NCI-H774 (cell line): ENCODE data around the gene PRRT4.

ENCODE experiments used
- DNase-seq: peaks from one replicate; lab custom pipeline; 2025; lab: John Stamatoyannopoulos, UW

PRRT4 gene

DNA sequence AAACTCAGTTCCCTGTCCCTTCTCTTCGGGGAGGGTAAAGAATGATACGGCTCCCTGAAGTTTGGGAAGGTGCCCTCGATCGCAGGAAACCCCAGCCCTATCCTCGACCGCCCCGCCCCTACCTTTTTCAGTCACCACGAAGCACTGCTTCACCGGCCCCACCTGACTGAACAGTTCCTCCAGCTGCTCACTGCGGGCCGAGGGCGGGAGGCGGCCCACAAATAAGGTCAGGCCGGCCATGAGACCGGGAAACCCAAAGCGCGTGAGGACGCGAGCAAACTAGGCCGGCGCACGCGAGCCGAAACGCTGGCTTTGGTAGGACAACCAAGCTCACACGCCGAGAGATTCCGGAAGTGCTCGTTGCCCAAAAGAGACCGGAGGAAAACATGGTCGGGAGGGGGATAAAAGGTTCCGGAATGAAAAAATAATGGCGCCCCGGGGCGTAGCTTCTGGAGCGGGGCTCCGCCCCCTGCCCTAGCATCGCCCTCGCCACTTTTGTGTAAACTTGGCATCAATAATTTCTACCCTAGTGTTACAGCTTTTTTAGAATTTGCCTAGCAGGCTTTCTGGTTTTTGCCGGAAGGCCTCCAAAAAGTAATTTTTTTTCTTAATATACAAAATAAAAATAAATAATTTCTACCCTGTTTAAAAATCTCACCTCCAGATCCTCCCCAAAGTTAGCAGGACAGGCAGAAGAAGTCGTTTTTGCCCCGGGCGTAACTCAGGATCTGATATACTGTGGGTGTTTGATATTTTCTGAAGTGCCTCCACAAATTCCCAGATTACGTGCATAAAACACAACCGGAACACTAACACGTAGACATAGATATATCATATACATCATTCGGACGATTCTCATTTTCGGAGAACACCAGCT is 17.7 kb downstream of the PRRT4 start, which contains the start of gene RBM28:
RBM28 (minus strand) TSS at position 355 of the 877 bp plus-strand sequence; CDS start at position 240, 115 bp downstream.
- peak; percentile 89 for DNase-seq

DNA sequence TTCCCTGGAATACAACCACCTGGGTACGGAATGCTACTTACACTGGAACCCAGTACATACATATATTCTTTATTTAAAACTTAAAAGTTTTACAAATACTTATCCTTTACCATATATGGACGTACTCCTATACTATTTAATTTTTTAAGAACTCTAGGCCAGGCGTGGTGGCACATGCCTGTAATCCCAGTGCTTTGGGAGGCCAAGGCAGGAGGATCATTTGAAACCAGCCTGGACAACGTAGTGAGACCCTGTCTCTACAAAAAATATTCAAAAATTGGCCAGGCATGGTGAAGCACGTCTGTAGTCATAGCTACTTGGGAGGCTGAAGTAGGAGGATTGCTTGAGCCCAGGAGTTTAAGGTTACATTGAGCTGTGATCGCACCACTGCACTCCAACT is 19.8 kb downstream of the PRRT4 start:
- no peak for DNase-seq

DNA sequence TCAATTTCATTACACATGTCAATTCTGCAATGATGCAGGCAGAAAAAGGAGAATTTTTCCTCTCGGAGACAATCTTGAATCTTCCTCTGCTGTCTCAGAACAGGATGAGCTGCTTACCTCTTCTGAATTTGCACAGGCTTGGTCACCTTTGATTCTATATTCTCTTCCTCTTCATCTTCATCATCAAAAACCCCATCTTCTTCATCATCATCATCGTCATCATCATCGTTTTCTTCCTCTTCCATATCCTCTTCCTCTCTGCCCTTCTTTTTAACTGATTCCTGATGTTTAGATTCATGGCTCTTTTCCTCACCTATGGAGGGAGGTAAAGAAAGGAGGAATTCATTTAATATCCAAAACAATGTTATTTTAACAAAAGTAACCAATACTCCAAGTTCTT is 25.8 kb downstream of the PRRT4 start:
- no peak for DNase-seq

DNA sequence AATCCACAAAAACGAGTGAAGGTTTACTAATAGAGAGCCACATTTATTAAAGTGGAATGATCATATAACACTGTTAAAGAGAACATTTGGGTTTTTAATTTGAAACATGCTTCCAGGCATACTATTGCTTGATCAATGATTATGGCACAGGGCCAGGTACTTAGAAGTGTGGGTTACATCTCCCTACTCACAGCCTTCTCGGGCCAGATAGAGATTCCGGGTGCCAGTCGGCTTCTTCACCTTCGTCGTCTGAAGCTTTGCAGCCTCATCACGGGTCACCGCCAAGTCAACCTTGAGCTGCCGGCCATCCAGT is 37.2 kb downstream of the PRRT4 start:
- no peak for DNase-seq

DNA sequence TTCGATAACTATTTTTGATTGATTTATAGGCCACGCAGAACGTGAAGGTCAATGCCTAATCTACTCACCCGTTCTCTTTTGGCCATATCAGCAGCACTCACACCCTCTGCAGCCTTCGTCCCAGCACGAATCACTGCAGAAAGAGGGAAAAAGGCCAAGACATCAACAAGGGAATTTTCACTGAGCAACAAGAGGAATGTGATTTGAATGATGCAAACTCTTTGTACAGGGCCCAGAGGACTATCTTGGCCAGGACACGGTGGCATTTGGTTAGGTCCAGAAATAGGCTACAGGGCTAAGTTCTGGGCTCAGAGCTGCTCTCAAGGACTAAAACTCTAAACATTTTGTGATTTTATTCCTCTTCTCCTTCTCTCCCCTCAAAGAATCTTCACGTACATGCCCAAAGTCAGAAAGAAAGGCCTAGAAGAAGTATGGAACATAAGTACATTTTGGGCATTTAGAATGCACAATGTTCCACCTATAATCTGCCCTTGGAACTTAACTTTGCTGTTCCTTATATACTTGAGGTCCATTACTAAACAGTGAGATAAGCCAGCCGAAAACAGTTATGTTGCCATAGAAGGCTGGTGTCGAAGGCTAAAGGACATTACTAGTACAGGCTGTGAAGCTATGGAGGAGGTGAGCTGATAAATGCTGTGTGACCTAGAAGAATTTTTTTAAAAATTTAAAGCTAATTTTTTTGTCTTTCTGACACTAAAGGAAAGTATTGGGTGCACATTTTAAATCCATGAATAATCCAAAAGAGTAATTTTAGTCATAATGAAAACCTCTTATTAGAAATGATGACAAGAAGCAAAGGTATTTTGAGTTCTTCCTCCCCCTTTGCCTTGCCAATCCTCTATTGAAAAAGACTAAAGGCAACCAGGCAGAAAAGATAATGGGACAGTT is 37.8 kb downstream of the PRRT4 start:
- no peak for DNase-seq

DNA sequence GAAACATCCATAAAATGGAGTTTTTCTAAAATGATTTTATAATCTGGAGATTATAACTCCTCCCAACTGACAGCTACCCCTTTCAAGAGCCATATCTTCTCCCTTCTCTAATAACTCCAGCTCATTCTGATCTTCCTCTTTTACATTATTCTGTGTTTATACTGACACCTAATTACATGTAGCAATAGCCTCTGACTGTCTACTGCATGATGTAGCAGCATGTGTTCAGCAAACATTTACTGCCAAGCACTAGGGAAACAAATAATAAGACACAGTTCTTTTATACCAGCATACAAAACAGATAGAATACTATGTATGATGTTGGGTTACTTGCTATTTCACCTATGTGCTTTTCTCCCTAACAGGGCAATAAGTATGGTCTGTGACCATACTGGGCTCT is 38.5 kb downstream of the PRRT4 start:
- DNase-seq, result no peak

DNA sequence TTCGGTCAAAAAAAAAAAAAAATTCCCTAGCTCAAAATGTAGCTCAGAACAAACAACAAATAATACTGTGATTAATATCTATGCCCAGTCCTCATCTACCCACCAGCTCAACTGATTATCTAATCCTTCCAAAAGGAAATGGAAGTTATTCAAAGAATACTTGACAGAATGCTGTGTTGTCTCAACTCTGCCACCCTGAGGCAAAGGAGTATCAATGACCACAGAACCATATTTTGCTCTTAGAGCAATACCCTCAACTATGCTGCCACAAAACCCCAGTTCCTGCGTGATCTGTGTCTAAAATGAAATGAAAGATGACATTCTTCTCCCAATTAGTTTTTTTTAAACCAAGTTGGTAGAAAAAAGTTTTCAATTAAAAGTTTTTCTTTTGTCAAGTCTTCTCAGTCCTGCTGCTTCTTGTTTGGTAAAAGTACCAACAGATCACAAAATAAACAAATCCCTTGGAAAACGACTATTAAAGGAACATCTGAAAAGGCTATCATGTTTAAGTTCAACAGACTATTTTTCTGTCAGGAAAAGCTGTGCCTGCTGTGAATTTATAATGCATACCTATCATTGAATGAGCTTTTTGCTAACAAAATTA is 39.3 kb downstream of the PRRT4 start:
- no peak for DNase-seq

DNA sequence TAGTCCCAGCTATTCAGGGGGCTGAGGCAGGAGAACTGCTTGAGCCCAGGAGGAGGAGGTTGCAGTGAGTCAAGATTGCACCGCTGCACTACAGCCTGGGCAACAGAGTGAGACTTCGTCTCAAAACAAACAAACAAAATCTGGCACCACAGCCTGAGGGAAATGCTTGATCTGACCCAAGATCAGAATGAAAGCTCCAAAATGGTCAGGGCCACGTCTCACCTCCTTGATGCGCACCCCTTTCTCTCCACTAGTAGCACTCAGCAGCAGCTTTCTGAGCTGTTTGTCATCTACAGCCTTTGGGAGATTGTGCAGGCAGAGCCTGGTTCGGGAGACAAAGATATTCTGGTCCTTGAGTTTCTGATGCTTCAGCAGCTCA is 40.5 kb downstream of the PRRT4 start:
- no peak for DNase-seq

DNA sequence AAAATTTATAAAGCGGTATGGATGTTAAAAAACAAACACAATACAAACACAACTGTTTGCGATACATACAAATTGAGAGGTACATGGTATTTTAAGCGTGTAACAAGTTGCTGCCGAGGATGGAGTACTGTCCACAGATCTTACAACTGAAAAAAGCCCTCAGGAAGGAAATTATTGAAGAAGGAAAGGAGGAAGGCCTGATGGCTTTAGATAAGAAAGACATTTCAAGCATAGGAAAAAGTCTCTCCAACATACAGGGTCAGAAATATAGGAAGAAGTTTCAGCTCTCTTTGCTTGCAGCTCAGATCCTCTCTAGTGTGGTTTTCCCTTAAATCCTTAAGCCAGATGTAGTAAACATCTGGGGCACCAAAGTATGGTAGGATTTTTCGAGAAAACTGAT is 42.8 kb downstream of the PRRT4 start:
- no peak for DNase-seq

DNA sequence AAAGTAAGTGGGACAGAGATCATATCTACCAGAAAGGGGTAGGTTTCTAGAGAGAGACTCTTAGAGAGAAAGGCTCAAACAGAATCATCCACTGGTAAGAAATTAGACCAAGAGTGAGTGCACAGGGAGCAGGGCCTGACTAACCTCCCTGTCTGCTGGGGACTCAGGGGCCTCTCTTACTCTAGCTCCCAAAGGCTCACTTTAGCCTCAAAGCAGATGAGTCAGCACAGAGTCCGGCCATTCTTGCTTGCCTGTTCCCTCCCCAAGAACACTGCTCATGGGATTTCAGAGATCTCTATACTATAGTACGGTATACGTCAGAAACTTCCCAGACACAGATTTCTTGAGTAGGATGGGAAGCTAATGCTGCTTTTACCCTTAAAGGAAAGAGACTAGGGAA is 50.5 kb downstream of the PRRT4 start:
- DNase-seq, result no peak

DNA sequence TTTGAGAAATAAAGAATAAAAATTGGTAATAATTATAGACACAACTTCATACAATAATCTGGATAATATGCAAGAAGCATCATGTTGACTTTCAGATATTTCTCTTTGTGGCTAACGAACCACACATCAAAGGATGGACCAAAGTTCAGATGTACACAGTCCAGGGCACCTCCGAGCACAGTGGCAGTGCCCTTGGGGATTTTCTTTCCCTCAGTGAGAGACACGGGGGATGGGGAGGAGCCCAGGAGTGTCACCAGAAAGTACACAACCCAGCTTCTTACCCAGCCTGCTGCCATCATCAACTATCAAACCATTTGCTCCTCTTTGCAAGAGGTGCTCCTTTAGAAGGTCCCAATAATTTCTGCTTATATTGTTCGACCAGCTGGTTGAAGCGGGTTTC is 51.0 kb downstream of the PRRT4 start:
- no peak for DNase-seq

DNA sequence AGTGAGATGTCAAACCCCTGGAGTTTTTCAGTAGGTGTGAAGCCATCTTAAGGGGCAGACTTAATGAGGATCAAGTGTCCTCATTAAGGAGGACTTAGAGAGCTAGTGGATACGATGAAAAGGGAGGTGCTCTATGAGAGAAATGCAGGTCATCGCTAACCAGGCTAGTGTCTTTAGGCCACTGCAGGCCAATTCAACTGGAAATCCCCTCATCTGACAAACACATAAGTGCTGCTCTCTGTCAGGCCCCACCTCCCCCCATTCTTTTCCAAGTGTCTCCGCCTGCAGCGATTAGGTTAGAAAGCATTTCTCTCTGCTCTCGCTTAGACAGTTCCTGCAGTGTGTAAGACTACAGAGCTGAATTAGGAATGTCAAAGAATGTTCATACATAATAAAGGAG is 51.5 kb downstream of the PRRT4 start:
- DNase-seq, result no peak

DNA sequence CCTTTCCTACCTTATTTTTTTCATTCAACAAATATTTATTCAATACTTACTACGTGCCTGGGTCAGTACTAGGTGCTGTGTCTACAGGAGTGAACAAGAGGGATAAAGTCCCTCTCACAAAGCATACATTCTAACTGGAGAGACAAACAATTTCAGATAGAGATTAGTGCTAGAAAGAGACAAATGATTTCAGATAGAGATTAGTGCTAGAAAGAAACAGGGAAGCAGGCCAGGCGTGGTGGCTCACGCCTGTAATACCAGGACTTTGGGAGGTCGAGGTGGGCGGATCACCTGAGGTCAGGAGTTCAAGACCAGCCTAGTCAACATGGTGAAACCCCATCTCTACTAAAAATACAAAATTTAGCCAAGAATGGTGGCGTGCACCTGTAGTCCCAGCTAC is 52.4 kb downstream of the PRRT4 start:
- no peak for DNase-seq

DNA sequence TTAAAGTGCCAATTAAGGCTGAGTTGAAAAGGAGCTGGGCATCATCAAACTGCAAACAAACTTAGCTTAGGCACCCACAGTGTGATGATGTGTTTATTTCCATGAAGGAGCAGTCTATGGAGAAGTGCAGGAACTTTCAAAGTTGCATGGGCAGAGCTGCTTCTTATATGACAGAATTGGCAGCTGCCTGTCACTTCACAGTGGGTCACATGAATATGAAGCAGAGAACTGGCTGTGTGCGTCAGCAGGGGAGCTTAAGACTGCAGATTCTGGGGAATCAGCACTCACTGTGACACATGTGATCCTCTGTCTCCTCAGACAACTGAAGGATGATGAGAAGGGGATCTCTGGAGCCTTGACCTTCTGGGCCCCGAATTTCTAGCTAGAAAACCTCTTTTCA is 54.4 kb downstream of the PRRT4 start:
- DNase-seq, result no peak

DNA sequence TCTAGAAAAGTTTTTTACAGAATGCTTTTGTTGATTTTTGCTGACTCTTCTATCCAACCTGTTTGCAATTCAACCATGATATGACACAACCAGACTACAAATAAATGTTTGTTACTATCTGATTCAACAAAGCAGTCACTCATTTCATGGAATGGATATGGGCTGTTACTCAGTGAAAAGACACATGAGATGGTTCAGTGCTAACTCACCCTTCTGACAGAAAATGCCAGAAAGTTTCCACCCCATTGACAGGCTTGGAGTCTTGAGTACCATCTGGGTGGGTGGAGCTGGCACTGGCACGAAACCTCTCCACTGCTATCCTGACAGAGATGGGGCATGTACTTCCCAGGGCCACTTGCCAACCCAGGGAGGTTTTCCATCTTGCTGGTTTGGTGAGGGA is 57.3 kb downstream of the PRRT4 start:
- no peak for DNase-seq

DNA sequence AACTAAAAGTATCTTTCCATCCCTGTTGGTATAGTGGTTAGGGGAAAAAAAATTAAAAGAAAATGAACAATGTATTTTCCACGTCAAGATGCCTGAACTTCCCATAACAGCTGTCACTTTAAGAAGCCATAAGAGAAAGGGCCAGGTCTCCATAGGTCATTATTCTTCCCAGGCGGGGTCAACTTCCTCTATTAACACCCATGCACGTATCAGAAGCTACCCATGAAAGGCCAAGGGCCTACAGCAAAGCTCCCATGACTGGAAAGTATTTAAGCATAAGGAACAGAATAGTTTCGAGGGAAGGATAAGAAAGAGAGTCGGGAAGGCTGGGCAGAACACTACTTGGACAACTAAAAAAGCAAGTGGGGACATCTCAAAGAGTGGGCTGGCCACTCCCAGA is 57.8 kb downstream of the PRRT4 start:
- DNase-seq, result no peak

DNA sequence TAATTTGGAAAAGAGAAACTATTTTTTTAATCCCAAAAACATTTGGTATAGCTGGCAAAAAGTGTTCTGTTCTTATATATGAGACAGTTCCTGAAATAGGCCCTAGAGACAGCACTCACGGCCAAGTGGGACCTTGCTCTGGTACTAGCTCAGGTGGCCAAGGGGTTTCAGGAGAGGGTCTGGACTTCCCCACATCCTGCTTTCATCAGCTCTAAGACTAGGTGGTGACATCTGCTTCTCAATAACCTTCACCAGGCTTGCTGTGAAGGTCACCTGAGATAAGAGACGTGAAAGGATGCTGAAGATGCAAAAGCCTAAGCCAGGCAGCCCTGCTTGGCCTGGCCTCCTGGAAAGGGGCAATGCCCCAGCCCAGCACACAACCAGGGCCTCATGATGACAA is 58.4 kb downstream of the PRRT4 start:
- DNase-seq, result no peak

DNA sequence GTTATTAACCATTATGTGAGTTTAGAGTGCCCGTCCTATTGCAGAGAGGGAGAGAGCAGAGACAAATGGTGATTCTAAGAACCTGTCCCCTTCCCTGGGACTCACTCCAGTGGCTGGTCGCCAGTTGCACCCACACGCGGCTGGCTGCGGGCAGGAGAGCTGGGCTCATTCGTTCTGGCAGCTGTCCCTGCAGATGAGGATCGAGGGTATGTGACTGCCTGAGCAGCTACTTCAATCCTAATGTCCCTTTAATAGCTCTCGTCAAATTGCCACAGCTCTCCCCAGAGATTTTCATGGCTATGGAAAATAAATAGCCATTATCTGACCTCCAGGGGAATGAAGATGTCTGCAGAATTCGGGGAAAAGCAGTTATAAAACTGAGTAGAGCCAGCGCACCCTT is 59.4 kb downstream of the PRRT4 start:
- DNase-seq, result no peak
